ENCODE results near the gene TGM1. TPM values are rescaled to one million over a fixed set of nuclear protein-coding genes. Genes with fewer than 3 reads are reported as not detected.

Gene TGM1
- total RNA-seq, 4 donors from 2014 or later: 0.20 TPM; not detected in 3

DNA sequence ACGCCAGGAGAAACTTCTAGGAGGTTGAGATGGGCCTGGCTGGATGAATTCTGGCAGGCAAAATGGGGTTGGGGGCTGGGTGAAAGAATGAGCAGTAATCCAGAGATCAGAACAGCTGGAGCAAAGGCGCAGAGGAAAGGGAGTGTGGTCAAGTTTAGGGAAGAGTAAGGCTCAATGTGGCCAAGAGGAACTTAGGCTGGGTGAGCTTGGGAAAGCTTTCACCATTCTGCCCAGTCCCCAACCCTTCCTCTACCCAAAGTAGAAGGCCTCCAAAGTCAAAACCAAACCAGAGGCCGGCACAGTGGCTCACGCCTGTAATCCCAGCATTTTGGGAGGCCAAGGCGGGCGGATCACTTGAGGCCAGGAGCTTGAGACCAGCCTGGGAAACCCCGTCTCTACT, 18.7 kb upstream of the TGM1 start:
- no peaks in the 10 kb centered on the region for H3K36me3 ChIP-seq
- no peak overlapping the region for H3K4me3 ChIP-seq
- no peak overlapping the region for H3K27ac ChIP-seq
- H3K4me1 ChIP-seq: no peaks in the 10 kb centered on the region
- ATAC-seq (no peak), DNase-seq (no peak)
- intact Hi-C loops (cut with DNase I; ENCODE audit: low total_unique reads): no loop called here
- in situ Hi-C loops (cut with MboI; ENCODE audit: low sequenced_read_pairs in 4 of 4): no loop called here
- H3K27me3 ChIP-seq: no peaks in the 10 kb centered on the region
- TF ChIP-seq, protein P1, sequence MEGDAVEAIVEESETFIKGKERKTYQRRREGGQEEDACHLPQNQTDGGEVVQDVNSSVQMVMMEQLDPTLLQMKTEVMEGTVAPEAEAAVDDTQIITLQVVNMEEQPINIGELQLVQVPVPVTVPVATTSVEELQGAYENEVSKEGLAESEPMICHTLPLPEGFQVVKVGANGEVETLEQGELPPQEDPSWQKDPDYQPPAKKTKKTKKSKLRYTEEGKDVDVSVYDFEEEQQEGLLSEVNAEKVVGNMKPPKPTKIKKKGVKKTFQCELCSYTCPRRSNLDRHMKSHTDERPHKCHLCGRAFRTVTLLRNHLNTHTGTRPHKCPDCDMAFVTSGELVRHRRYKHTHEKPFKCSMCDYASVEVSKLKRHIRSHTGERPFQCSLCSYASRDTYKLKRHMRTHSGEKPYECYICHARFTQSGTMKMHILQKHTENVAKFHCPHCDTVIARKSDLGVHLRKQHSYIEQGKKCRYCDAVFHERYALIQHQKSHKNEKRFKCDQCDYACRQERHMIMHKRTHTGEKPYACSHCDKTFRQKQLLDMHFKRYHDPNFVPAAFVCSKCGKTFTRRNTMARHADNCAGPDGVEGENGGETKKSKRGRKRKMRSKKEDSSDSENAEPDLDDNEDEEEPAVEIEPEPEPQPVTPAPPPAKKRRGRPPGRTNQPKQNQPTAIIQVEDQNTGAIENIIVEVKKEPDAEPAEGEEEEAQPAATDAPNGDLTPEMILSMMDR (IDR thresholded peaks at IDR 0.05 in 4 of 5, conservative IDR thresholded peaks at IDR 0.05 in 1 of 5): no peak
- TF ChIP-seq POLR2A (IDR thresholded peaks at IDR 0.05): no peak
- no peaks in the 10 kb centered on the region for H3K9me3 ChIP-seq

DNA sequence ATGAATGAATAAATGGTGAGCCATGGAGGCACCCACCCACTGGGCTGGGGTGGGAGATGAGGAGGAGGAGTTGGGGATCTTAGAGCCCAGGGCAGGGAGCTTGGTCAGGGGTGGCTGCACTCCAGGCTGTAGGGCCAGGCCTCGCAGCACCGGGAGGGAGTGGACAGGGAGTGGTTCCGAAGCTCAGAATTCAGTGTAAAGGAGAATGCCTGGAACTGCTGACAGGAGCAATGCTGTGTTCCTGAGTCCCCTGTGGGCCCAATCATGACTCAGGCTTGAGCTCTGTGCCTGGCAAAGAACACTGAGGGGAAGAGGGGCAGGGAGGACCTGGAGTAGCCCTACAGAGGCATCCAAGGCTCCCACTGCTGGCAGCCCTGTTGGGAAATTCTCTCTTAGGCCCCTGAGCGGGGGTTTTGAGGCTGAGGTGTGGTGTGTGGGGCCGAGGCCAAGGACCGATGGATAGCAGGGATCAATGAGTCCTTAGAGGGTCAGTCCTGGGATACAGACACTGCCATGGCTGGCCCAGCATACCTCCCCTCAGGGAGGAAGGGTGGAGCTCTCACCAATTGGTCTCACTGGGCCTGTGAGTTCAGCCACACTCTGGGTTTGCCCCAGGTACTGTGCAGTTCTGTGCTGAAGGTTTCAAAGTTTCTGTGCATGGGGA, 18.0 kb upstream of the TGM1 start:
- Histone ChIP-seq H3K4me1 (no peaks in the 10 kb centered on the region), H3K27me3 (no peaks in the 10 kb centered on the region), H3K9me3 (no peaks in the 10 kb centered on the region), H3K4me3 (no peak overlapping the region), H3K27ac (no peak overlapping the region), H3K36me3 (no peaks in the 10 kb centered on the region)
- TF ChIP-seq, protein P1 (IDR thresholded peaks at IDR 0.05 in 4 of 5, conservative IDR thresholded peaks at IDR 0.05 in 1 of 5): no peak
- no peak for TF ChIP-seq POLR2A (IDR thresholded peaks at IDR 0.05)
- in situ Hi-C loops (cut with MboI; ENCODE audit: low sequenced_read_pairs in 4 of 4) (no loop called here), intact Hi-C loops (cut with DNase I; ENCODE audit: low total_unique reads) (no loop called here)
- DNase-seq (no peak), ATAC-seq (no peak)

DNA sequence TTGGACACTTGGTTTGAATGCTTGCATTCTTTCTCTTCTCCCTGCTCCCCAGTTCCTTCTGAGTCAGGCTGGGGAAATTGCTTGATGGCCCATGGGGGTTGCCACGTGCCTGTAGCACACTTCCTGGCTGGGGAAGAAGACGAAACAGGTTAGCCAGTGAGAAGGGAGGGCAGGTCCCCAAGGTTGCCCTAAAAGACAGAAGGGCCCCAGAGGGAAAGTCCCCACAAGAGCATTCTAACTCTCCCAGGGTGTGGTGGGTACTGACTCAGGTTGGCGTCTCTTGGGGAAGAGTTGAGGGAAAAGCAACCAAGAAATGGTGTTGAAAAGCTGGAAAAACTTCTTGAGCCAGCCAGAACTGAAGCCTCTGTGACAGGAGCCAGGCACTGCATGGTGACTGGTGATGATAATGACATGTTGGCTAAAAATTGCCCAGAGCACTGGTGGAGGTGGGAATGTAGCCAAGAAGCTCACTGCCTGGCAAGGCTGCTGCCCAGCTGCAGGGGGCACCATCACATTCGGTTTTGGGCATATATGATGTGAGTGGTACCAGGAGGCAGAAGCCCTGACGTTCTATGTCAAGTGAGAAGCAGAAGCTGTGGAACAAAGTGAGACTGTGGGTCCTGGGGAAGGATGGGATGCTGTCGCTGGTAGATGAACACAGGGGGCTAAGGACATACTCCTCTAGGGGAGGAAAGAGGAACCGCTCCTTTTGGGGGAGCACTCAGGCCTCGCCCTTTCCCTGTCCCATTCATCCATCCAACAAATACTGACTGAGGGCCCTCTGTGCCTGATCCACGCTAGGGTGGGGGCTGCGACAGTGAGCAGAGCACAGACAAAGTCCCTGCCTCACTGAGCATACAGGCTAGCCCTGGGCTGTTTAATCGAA, 16.6 kb upstream of the TGM1 start:
- in situ Hi-C loops (cut with MboI; ENCODE audit: low sequenced_read_pairs in 4 of 4) (no loop called here), intact Hi-C loops (cut with DNase I; ENCODE audit: low total_unique reads) (no loop called here)
- no peak for DNase-seq
- no peaks in the 10 kb centered on the region for H3K4me1 ChIP-seq
- H3K27me3 ChIP-seq: no peaks in the 10 kb centered on the region
- TF ChIP-seq, protein P1 (IDR thresholded peaks at IDR 0.05 in 4 of 5, conservative IDR thresholded peaks at IDR 0.05 in 1 of 5): no peak
- TF ChIP-seq POLR2A (IDR thresholded peaks at IDR 0.05): no peak
- H3K27ac ChIP-seq: no peak overlapping the region
- no peak for ATAC-seq
- H3K36me3 ChIP-seq: no peaks in the 10 kb centered on the region
- no peak overlapping the region for H3K4me3 ChIP-seq
- H3K9me3 ChIP-seq: no peaks in the 10 kb centered on the region

DNA sequence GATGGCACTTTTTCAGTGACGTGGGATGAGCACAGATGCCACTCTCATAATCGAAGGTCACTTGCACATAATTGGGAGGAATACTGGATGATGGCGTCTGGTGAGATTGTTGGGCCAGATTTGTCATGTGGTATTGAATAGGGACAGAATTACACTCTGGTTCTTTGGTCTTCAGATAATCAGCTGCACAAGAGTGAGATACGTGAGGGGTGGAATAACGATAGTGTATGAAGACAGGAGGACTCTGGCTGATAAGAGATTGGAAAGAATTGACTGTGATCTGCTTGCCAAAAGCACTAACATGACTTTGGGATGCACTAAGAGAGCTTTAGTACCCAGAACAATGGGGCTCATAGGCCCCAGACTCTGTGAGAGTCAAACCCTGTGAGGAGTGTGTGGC, 15.4 kb upstream of the TGM1 start:
- H3K4me3 ChIP-seq: no peak overlapping the region
- ATAC-seq: no peak
- in situ Hi-C loops (cut with MboI; ENCODE audit: low sequenced_read_pairs in 4 of 4): no loop called here

More for the DNA sequence above, 15.4 kb upstream of the TGM1 start:
- peaks cover 0 to 3% of the 10 kb centered on the region in 2 donors for H3K4me1 ChIP-seq
- no peaks in the 10 kb centered on the region for H3K27me3 ChIP-seq
- no peaks in the 10 kb centered on the region for H3K9me3 ChIP-seq
- intact Hi-C loops (cut with DNase I; ENCODE audit: low total_unique reads): no loop called here
- no peak for DNase-seq
- H3K36me3 ChIP-seq: no peaks in the 10 kb centered on the region
- H3K27ac ChIP-seq: no peak overlapping the region
- TF ChIP-seq, protein P1 (IDR thresholded peaks at IDR 0.05 in 4 of 5, conservative IDR thresholded peaks at IDR 0.05 in 1 of 5): no peak
- no peak for TF ChIP-seq POLR2A (IDR thresholded peaks at IDR 0.05)
